ENCODE data around the gene S100A7A.
"Not testable (repeated sequence)": the region's sequence is repeated elsewhere in the genome, so short reads cannot be mapped to it uniquely, and the experiment has no call there.

Gene S100A7A

GRCh38 chr1:153422450-153423068 is 6.2 kb downstream of the S100A7A start:
- DNase-seq (ENCODE audit: low spot score): peak; percentile 55

- no peak for DNase-seq (ENCODE audit: low spot score)
These were observed 10.5 kb downstream of the S100A7A start for GRCh38 chr1:153426809-153427208.

- no peak for DNase-seq (ENCODE audit: low spot score)
These were observed 11.8 kb downstream of the S100A7A start for GRCh38 chr1:153428073-153428638.

GRCh38 chr1:153428791-153429190 is 12.5 kb downstream of the S100A7A start:
- DNase-seq (ENCODE audit: low spot score): no peak

- no peak for DNase-seq (ENCODE audit: low spot score)
These were observed 13.2 kb downstream of the S100A7A start for GRCh38 chr1:153429266-153430165.

- no peak for DNase-seq (ENCODE audit: low spot score)
These were observed 13.8 kb downstream of the S100A7A start for GRCh38 chr1:153430166-153430553.

- DNase-seq (ENCODE audit: low spot score): no peak
These were observed 14.2 kb downstream of the S100A7A start for GRCh38 chr1:153430561-153430960.

GRCh38 chr1:153431002-153431401 is 14.7 kb downstream of the S100A7A start:
- DNase-seq (ENCODE audit: low spot score): no peak

GRCh38 chr1:153431427-153431826 is 15.1 kb downstream of the S100A7A start:
- no peak for DNase-seq (ENCODE audit: low spot score)

- no peak for DNase-seq (ENCODE audit: low spot score)
These were observed 15.6 kb downstream of the S100A7A start for GRCh38 chr1:153431928-153432327.

GRCh38 chr1:153432874-153433681 is 16.8 kb downstream of the S100A7A start:
- DNase-seq (ENCODE audit: low spot score): no peak

GRCh38 chr1:153434746-153435455 is 18.6 kb downstream of the S100A7A start:
- no peak for DNase-seq (ENCODE audit: low spot score)

- no peak for DNase-seq (ENCODE audit: low spot score)
These were observed 20.9 kb downstream of the S100A7A start for GRCh38 chr1:153437236-153437635.

GRCh38 chr1:153438599-153438998 is 22.3 kb downstream of the S100A7A start:
- no peak for DNase-seq (ENCODE audit: low spot score)

GRCh38 chr1:153439273-153439672 is 23.0 kb downstream of the S100A7A start:
- DNase-seq (ENCODE audit: low spot score): no peak

GRCh38 chr1:153441238-153441755 is 25.0 kb downstream of the S100A7A start:
- DNase-seq (ENCODE audit: low spot score): no peak

GRCh38 chr1:153443486-153443885 is 27.2 kb downstream of the S100A7A start:
- no peak for DNase-seq (ENCODE audit: low spot score)

- no peak for DNase-seq (ENCODE audit: low spot score)
These were observed 27.8 kb downstream of the S100A7A start for GRCh38 chr1:153444078-153444477.

GRCh38 chr1:153447498-153448170 is 31.3 kb downstream of the S100A7A start:
- no peak for DNase-seq (ENCODE audit: low spot score)

- not testable (repeated sequence) for DNase-seq (ENCODE audit: low spot score)
These were observed 32.5 kb downstream of the S100A7A start for GRCh38 chr1:153448851-153449250.

- no peak for DNase-seq (ENCODE audit: low spot score)
These were observed 40.1 kb downstream of the S100A7A start for GRCh38 chr1:153456396-153456795.

Data from germinal center (tissue), 1 donor.